GM13976 (cell line): ENCODE measurements around the gene SLC9A5.

Experiments
- DNase-seq: peaks from one replicate; pipeline ENCODE4 v3.0.0; 2012; ENCODE audit warnings: low spot score
- CTCF ChIP-seq: IDR thresholded peaks from 2 replicates; pipeline ENCODE4 v1.5.1; 2012; ENCODE audit warnings: borderline replicate concordance, mild to moderate bottlenecking; ENCODE audit not compliant: insufficient read depth; ENCODE audit errors: extremely low read depth, missing control alignments, control extremely low read depth
- in situ Hi-C: fragments of 300-500 bp; cut with MboI; formaldehyde crosslinking; loops from one replicate; pipeline ENCODE4 v1.12.0; 2022; ENCODE audit warnings: low sequenced_read_pairs, mixed read lengths, inconsistent platforms; ENCODE audit not compliant: unreplicated experiment

SLC9A5 gene

GRCh38 chr16:67241008-67241900, 7.5 kb upstream of the SLC9A5 start:
- in situ Hi-C loops: no loop called here
- DNase-seq: no peak
- no peak for TF ChIP-seq CTCF

GRCh38 chr16:67242138-67242730, 6.5 kb upstream of the SLC9A5 start:
- TF ChIP-seq CTCF: no peak
- DNase-seq: no peak
- in situ Hi-C loops: no loop called here

GRCh38 chr16:67243481-67243880, 5.3 kb upstream of the SLC9A5 start:
- no peak for TF ChIP-seq CTCF
- in situ Hi-C loops: no loop called here
- no peak for DNase-seq

- in situ Hi-C loops: no loop called here
- DNase-seq: peak; percentile 87
- no peak for TF ChIP-seq CTCF
These were observed 4.2 kb upstream of the SLC9A5 start for GRCh38 chr16:67244387-67245185.

- TF ChIP-seq CTCF: no peak
- in situ Hi-C loops: no loop called here
These were observed 3.6 kb upstream of the SLC9A5 start for GRCh38 chr16:67245186-67245585.

GRCh38 chr16:67245674-67246080, 3.1 kb upstream of the SLC9A5 start:
- no peak for TF ChIP-seq CTCF
- in situ Hi-C loops: no loop called here
- DNase-seq: no peak

More at GRCh38 chr16:67245186-67245585, 3.6 kb upstream of the SLC9A5 start:
- DNase-seq: no peak
